ENCODE data around the gene KIAA1958.

Gene KIAA1958

GRCh38 chr9:112554516-112554915 lies 67.9 kb downstream of the KIAA1958 start:
- TF ChIP-seq TEAD4 (IDR thresholded peaks at IDR 0.05) (no peak), ZBTB7A (IDR thresholded peaks at IDR 0.05; ENCODE audit: low read depth) (no peak), EGR1 (IDR thresholded peaks at IDR 0.05) (no peak), FOXM1 (IDR thresholded peaks at IDR 0.05; ENCODE audit: borderline replicate concordance, low read depth) (no peak), RAD21 (IDR thresholded peaks at IDR 0.05; ENCODE audit: low read depth) (no peak), YY1 (IDR thresholded peaks at IDR 0.05; ENCODE audit: low read depth) (no peak), EP300 (IDR thresholded peaks at IDR 0.05; ENCODE audit: borderline replicate concordance) (no peak), MAX (IDR thresholded peaks at IDR 0.05) (no peak), TAF1 (IDR thresholded peaks at IDR 0.05; ENCODE audit: low read depth) (no peak), USF1 (IDR thresholded peaks at IDR 0.05) (no peak), CREB1 (IDR thresholded peaks at IDR 0.05; ENCODE audit: low read depth) (no peak)

GRCh38 chr9:112555101-112555643 lies 68.5 kb downstream of the KIAA1958 start:
- TF ChIP-seq USF1 (IDR thresholded peaks at IDR 0.05) (no peak), TCF12 (IDR thresholded peaks at IDR 0.05; ENCODE audit: low read depth) (no peak), TEAD4 (IDR thresholded peaks at IDR 0.05) (no peak), ZBTB7A (IDR thresholded peaks at IDR 0.05; ENCODE audit: low read depth) (no peak), CEBPB (IDR thresholded peaks at IDR 0.05) (no peak), REST (IDR thresholded peaks at IDR 0.05; ENCODE audit: low read depth) (no peak)

- no peak for TF ChIP-seq RAD21 (IDR thresholded peaks at IDR 0.05; ENCODE audit: low read depth)
- TF ChIP-seq USF1 (IDR thresholded peaks at IDR 0.05), result no peak
- TF ChIP-seq MAX (IDR thresholded peaks at IDR 0.05), result no peak
- TF ChIP-seq FOXM1 (IDR thresholded peaks at IDR 0.05; ENCODE audit: borderline replicate concordance, low read depth), result no peak
- no peak for TF ChIP-seq ZBTB7A (IDR thresholded peaks at IDR 0.05; ENCODE audit: low read depth)
Measured at GRCh38 chr9:112555844-112556482, 69.3 kb downstream of the KIAA1958 start.

- TF ChIP-seq RAD21 (IDR thresholded peaks at IDR 0.05; ENCODE audit: low read depth) (no peak), NFIC (IDR thresholded peaks at IDR 0.05) (no peak)
Measured at GRCh38 chr9:112556497-112557442, 70.1 kb downstream of the KIAA1958 start.

- no peak for TF ChIP-seq USF1 (IDR thresholded peaks at IDR 0.05)
- TF ChIP-seq CEBPB (IDR thresholded peaks at IDR 0.05), result no peak
- TF ChIP-seq FOXM1 (IDR thresholded peaks at IDR 0.05; ENCODE audit: borderline replicate concordance, low read depth), result no peak
- no peak for TF ChIP-seq NFIC (IDR thresholded peaks at IDR 0.05)
- no peak for TF ChIP-seq REST (IDR thresholded peaks at IDR 0.05; ENCODE audit: low read depth)
- no peak for TF ChIP-seq CREB1 (IDR thresholded peaks at IDR 0.05; ENCODE audit: low read depth)
- no peak for TF ChIP-seq TEAD4 (IDR thresholded peaks at IDR 0.05)
- no peak for TF ChIP-seq TAF1 (IDR thresholded peaks at IDR 0.05; ENCODE audit: low read depth)
- TF ChIP-seq YY1 (IDR thresholded peaks at IDR 0.05; ENCODE audit: low read depth), result no peak
- TF ChIP-seq ZBTB7A (IDR thresholded peaks at IDR 0.05; ENCODE audit: low read depth), result no peak
Measured at GRCh38 chr9:112558476-112558875, 71.8 kb downstream of the KIAA1958 start.

Measured in Ishikawa (cell line).